Coronary artery (tissue), 2 donors: Measurements from ENCODE around the gene KIF26B.

Source experiments
- DNase-seq: peaks from one replicate; pipeline ENCODE4 v3.0.0-alpha.2; 2017; ENCODE audit warnings: low spot score
- H3K27ac ChIP-seq, 2 donors: fragments of 200-600 bp; sonication (generic); one replicate each; pipeline ENCODE4 v1.5.1; 2016 to 2019
- H3K4me3 ChIP-seq: fragments of 200-600 bp; sonication (generic); 2 replicates; pipeline ENCODE4 v1.5.1; 2016; ENCODE audit warnings: mild to moderate bottlenecking, moderate library complexity
- TF ChIP-seq, protein P1 (sequence below): fragments of 200-600 bp; sonication (generic); IDR thresholded peaks from one replicate; pipeline ENCODE4 v1.5.1; 2019; ENCODE audit warnings: antibody characterized with exemption

Gene KIF26B

DNA sequence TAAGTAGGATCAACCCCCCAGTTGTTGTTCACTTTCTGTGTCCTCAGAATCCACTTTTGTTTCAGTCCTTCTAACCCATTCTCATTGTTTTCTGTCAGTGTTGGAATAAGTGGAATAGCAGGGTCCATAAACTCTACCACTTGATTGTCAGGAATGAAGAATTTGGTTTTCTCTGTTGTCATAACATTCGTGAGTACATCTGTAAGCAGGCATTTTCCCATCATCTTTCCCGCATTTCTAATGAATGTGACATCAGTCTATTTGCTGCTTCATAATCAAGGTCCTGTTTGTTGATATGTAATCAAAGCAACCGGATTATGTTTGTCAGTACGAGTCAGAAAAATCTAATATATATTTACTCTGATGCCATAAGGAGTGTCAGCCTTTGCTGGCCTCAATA lies 147.1 kb downstream of the KIF26B start:
- no peak overlapping the region for H3K27ac ChIP-seq

DNA sequence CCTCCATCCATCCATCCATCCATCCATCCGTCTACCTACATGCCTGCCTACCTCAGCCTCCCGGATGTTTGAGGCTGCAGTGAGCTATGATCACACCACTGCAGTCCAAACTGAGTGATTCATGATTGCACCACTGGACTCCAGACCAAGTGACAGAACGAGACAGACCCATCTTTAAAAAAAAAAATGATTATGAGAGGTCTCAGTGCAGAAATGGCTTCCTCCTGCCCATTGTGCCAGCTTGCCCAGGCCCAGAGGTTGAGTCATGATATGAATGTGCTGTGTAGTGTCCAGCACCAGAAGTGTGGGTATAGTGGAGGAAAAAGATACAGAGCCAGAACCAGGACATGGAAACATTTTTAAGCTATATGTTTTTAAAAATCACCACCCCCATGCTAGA lies 149.9 kb downstream of the KIF26B start:
- DNase-seq: no peak
- TF ChIP-seq, protein P1, sequence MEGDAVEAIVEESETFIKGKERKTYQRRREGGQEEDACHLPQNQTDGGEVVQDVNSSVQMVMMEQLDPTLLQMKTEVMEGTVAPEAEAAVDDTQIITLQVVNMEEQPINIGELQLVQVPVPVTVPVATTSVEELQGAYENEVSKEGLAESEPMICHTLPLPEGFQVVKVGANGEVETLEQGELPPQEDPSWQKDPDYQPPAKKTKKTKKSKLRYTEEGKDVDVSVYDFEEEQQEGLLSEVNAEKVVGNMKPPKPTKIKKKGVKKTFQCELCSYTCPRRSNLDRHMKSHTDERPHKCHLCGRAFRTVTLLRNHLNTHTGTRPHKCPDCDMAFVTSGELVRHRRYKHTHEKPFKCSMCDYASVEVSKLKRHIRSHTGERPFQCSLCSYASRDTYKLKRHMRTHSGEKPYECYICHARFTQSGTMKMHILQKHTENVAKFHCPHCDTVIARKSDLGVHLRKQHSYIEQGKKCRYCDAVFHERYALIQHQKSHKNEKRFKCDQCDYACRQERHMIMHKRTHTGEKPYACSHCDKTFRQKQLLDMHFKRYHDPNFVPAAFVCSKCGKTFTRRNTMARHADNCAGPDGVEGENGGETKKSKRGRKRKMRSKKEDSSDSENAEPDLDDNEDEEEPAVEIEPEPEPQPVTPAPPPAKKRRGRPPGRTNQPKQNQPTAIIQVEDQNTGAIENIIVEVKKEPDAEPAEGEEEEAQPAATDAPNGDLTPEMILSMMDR: no peak
- Histone ChIP-seq H3K4me3 (no peak overlapping the region), H3K27ac (no peak overlapping the region)

More for the DNA sequence above, 147.1 kb downstream of the KIF26B start:
- TF ChIP-seq, protein P1: no peak
- DNase-seq: no peak
- H3K4me3 ChIP-seq: no peak overlapping the region

DNA sequence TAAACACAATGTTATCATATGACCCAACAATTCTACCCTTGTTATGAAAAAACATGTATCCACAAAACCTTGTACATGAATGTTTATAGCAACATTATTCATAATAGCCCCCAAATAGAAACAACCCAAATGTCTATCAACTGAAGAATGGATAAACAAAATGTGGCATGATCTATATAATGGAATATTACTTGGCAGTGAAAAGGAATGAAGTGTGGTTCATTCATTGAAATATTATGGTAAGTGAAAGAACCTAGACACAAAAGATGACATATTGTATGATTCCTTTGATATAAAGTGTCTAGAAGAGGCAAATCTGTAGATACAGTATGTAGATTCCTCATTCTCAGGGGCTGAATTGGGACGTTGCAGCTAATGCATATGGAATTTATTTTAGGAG lies 151.2 kb downstream of the KIF26B start:
- no peak for DNase-seq
- H3K4me3 ChIP-seq: no peak overlapping the region
- TF ChIP-seq, protein P1: no peak
- H3K27ac ChIP-seq: no peak overlapping the region

DNA sequence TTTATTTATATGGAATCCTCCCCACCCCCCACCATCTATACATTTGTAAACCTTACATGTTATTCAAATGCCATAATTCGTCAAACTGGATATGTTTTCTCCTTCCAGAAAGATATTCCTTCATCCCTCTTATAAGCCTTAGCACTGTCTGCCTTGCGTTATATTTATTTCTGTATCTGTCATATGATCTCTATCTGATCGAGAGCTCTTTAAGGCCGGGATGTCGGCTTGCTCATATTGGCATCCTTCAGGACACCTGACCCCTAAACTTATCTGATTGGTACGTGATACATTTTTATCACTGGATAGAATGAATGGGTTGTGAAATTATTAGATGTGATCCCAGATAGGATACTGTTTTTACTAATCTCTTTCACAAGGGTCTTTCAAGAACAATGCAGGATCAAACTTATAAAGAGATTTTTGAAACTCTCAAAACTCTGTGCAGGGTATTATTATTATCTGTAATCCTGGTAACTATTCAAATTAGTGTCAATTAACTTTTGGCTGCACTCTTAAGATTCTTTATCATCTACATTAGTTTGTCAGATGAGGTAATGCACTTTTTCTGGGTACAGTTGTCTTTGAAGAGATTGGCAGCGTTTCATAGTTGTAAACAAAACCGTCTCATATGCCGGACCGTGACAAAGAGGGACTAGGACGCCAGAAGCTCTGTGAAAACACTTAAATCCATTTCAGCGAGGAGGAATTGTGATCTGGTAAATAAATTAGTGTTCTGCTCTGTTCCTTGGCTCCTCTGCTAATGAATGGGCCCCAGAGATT lies 152.0 kb downstream of the KIF26B start:
- Histone ChIP-seq H3K4me3 (no peak overlapping the region), H3K27ac (no peak overlapping the region)
- TF ChIP-seq, protein P1: no peak
- DNase-seq: no peak

DNA sequence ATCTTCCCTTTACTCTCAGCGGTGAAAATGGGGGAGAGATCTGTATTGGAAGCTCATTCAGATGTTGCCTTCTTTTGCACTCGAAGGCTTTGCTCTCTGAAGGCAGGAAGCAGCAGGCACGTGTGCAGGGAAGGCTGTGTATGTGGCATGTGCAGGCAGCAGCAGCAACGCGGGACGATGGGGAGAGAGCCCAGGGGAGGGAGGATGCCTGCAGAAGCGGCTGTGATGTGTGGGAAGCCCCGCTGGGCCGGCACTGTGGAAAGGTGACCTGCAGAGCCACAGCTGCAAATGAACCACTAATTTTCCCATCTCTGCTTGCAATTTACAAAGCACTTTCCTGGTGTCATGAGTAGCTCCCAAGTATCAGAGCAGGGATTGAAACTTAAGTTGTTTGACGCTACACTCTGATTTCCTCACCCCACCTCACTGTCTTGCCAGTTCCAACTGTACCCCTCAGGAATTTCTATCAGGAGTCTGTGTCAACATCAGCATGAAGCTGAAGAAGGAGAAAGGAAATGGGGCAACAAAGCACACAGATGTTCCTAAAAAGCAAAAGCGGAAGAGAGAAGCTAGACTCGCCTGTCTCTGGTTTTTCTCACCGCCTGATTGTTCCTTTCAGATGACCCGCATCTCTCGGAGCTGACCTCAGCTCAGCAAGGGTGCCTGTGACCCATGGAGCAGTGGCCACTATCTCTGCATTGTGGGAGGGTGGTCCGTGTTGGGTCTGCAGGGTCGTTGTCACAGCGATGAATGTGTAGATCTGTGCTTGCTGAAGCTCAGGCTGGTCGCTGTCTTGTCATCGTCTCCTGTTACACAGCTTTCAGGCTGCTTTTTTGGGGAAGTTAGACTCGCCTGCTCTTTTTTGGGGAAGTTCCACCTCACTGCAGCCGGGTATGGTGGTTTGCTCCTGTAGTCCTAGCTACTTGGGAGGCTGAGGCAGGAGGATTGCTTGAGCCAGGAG lies 156.1 kb downstream of the KIF26B start:
- TF ChIP-seq, protein P1: no peak
- Histone ChIP-seq H3K4me3 (no peak overlapping the region), H3K27ac (no peak overlapping the region)
- DNase-seq: no peak

DNA sequence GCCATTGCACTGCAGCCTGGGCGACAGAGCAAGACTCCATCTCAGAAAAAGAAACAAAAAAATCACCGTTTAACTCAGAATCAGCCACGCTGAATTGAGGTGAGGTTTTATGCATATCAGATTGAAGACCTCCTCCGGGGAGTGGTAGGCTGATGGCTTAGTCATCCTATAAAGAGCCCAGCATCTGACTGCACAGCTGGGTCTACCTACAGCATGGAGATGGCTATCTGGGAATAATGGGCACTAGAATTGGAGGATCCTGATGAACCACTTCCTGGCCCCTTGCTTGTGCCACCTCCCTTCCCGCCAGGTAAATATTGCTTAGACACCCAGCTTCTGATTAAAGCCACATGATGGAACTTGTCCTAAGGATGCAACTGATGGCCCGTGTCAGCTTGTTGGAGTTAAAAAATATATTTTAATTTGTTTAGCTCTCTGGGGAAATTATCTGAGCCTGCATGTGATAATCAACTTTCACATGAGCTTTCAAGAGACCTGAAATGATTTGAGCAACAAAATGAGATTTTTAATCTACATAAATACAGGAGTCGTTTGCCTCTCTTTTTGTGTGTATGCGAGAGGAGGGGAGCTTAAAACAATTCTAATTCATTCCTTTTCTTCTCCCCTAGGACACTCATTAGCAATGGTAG lies 157.2 kb downstream of the KIF26B start:
- H3K27ac ChIP-seq: no peak overlapping the region
- no peak for DNase-seq
- no peak overlapping the region for H3K4me3 ChIP-seq
- TF ChIP-seq, protein P1: no peak
